HuH-7.5 (cell line): ENCODE results near the gene NRCAM.
"Not testable (repeated sequence)": the region's sequence is repeated elsewhere in the genome, so short reads cannot be mapped to it uniquely, and the experiment has no call there.

Experiments
- DNase-seq: peaks from one replicate; pipeline ENCODE4 v3.0.0; 2011; ENCODE audit warnings: low spot score

The NRCAM gene

GRCh38 chr7:108402865-108403264, 53.4 kb downstream of the NRCAM start:
- DNase-seq = no peak

- no peak for DNase-seq
Measured at GRCh38 chr7:108396080-108396479, 60.2 kb downstream of the NRCAM start.

- no peak for DNase-seq
Measured at GRCh38 chr7:108395426-108395825, 60.8 kb downstream of the NRCAM start.

GRCh38 chr7:108393097-108393496, 63.1 kb downstream of the NRCAM start:
- not testable (repeated sequence) for DNase-seq

DNA sequence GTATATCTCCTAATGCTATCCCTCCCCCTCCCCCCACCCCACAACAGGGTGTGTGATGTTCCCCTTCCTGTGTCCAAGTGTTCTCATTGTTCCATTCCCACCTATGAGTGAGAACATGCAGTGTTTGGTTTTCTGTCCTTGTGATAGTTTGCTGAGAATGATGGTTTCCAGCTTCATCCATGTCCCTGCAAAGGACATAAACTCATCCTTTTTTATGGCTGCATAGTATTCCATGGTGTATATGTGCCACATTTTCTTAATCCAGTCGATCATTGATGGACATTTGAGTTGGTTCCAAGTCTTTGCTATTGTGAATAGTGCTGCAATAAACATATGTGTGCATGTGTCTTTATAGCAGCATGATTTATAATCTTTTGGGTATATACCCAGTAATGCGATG, 68.5 kb downstream of the NRCAM start:
- not testable (repeated sequence) for DNase-seq

DNA sequence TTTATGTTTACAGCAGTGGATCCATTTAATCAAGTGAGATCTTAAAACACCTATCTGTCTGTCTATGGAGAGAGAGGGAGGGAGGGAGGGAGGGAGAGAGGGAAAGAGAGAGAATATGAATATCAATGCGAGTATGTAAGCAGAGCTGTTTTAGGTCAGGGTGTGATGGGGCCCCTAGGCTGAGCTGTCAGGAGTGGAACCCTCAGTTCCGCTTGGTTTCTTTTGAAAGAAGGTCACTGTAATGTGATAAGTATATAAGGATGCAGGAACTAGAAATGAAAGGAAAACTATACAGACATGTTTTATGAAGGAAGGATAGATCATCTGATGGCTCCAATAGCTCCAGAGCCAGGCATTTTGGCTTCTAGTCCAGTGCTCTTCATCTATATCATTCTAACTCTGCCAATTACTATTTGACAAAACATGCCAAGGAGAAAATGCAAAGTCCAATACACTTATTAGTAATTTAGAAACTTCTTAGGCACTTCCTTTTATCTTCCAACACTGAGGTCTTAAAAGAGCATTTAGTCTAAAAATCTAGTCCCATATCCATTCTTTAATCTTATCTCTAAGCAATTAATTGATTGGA, 70.3 kb downstream of the NRCAM start:
- DNase-seq = no peak

GRCh38 chr7:108384716-108385483, 71.3 kb downstream of the NRCAM start:
- DNase-seq = no peak

- no peak for DNase-seq
Measured at GRCh38 chr7:108382932-108383331, 73.3 kb downstream of the NRCAM start.

DNA sequence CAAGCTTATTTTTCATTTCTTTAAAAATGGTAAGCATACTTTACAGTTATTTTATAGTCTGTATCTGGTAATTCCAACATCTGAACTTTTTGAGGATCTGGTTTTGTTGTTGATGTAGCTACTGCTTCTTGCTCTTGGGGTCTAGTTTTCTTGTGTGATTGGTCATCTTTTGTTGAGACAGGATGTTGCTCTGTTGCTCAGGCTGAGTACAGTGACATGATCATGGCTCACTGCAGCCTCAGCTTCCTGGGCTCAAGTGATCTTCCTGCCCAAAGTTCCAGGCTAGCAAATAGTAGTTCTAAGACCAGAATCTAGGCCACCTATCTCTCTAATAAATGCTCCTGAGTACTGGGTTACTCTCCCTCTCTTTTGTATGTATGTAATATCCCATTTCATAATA, 75.7 kb downstream of the NRCAM start:
- no peak for DNase-seq

GRCh38 chr7:108376206-108376605, 80.0 kb downstream of the NRCAM start:
- no peak for DNase-seq

- DNase-seq = no peak
Measured at GRCh38 chr7:108375668-108376067, 80.6 kb downstream of the NRCAM start.

- DNase-seq = no peak
Measured at GRCh38 chr7:108374899-108375298, 81.3 kb downstream of the NRCAM start.

DNA sequence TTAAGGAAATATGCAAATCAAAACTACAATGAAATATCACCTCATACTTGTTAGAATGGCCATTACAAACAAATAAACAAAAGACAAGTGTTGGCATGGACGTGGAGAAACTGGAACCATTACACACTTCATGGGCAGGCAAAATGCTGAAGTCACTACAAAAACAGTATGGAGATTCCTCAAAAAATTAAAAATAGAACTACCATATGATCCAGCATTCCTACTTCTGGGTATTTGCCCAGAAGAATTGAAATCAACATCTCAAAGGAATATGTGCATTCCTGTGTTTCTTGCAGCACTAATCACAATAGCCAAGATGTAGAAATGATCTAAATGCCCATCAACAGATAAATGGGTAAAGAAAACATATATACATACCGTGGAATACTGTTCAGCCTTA, 83.6 kb downstream of the NRCAM start:
- DNase-seq = no peak

- no peak for DNase-seq
Measured at GRCh38 chr7:108370616-108371015, 85.6 kb downstream of the NRCAM start.

- DNase-seq = no peak
Measured at GRCh38 chr7:108368466-108368865, 87.8 kb downstream of the NRCAM start.

DNA sequence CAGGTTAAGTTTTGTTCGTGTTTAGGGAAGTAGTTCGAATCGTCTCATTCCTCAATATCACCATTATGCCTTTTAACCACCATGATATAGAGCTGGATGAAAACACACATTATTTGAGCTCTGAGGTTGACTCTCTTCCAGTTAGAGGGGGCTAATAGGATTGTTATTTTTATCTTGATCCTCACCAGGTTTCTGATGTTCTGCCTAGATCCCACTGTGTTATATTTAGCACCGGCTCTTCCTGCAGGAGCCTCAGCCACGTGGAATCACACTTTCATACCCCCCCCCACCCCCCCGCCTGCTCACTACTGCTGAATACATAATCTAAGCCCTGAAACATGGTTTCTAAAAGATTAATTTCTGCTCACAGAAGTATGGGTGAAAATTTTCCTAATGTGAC, 88.3 kb downstream of the NRCAM start:
- DNase-seq = no peak

DNA sequence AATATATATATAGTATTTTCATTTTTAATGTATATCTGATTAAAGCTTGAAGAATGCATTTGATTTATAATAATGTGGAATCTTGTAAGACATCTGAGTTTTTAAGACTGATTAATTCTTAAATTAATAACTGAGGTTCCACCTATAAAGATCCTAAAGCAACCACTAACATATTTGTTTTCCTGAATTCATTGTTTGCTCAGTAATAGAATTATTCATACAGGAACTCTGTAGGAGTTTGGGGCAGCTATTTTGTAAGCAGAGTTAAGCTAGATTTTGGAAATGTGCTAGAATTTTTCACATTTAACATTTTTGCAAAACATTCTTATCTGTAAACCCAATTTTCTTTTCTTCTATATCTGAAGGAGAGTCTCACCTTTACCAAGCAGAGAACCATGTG, 88.9 kb downstream of the NRCAM start:
- no peak for DNase-seq

GRCh38 chr7:108363659-108364058, 92.6 kb downstream of the NRCAM start:
- DNase-seq = no peak

GRCh38 chr7:108360058-108360800, 96.0 kb downstream of the NRCAM start:
- no peak for DNase-seq

DNA sequence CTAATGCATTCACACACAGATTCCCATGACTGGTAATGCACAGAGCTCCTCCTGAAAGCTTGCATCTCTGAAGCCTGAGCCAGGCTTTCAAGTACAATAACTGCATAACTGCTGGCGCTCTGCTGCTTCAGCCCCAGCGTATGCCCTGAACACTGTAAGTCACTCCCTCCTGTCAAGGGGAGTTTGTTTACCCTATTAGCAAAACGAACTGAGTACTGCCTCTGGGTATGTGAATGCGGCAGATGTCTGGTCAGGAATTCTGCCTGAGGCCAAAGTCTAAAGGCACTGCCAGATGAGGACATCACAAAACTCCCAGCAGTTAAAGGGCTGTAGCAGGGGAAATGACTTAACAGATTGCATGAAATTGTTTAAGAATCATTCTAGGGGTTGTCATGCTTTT, 97.7 kb downstream of the NRCAM start:
- peak; percentile 40 for DNase-seq

- peak; percentile 25 for DNase-seq
Measured at GRCh38 chr7:108351729-108352131, 104.5 kb downstream of the NRCAM start.

DNA sequence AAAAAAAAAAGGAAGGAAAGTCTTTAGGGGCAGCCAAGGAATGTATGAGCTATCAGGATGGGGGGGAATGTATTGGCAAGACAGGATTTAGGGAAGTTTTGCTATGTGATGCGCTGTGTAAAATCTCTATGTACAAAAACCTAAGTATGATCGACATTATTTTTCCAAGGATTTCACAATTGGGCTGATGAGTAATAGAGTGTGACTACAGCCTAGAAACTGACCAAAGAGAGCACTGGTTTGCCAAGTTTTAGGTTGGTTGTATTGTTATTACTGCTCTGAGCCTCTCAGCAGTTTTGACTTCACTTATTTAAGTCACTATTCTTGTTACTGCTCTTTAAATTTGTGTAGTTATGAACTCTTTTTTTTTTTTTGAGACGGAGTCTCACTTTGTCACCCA, 107.3 kb downstream of the NRCAM start:
- no peak for DNase-seq

DNA sequence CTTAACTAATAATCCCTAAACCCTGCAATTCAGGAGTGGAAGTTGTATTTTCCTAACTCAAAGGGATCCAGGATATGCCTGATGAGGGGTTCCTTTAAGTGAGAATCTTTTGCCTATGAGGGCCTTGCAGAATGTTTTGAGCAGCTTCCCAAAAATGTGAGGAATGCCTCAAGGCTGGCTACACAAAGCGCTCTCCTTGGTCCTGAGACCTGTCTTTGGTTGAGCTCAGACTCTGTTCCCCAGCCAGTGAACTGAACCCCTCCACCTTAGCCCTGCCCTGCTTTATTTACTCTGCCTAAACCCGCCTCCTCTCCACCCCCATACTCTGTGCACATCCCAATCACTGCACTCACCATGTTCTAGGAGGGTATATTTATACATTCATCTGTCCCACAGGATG, 108.6 kb downstream of the NRCAM start:
- DNase-seq = no peak
